ENCODE results near the gene C11orf68. TPM values are rescaled to one million over a fixed set of nuclear protein-coding genes. Genes with fewer than 3 reads are reported as not detected.

Gene C11orf68
- total RNA-seq, 2 donors from 2014 or later, result 26.6 to 29.0 TPM

DNA sequence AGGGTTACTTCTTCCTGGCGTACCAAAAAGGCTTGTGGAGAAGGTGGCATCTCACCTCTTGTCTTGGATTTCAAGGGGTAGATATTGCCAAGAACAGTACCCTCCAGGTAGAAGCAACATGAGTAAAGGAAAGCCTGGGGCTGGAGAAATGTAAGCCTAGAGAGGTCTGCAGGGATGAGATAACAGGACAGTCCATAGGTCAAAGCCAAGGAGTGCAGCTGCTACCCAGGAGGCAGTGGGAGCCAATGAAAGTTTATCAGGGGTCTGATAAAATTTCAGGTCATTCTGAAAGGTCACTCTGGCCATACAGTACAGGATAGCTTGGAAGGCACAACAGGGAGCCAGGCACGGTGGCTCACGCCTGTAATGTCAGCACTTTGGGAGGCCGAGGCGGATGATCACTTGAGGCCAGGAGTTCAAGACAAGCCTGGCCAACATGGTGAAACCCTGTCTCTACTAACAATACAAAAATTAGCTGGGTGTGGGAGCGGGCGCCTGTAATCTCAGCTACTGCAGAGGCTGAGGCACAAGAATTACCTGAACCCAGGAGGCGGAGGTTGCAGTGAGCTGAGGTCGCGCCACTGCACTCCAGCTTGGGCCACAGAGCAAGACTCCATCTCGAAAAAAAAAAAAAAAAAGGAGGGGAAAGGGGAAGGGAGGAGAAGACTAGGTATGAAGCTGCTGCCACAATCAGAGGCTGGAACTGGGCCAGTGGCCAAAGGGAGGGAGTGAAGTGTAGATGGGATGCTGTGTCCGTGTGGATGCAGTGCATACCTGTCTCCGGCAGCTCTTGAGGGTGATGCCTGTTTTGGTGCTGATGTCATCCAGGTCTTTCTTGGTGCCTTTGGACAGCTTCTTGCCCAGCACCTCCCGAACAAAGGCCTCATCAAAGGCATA, 31.8 kb downstream of the C11orf68 start:
- TF ChIP-seq, protein P1, sequence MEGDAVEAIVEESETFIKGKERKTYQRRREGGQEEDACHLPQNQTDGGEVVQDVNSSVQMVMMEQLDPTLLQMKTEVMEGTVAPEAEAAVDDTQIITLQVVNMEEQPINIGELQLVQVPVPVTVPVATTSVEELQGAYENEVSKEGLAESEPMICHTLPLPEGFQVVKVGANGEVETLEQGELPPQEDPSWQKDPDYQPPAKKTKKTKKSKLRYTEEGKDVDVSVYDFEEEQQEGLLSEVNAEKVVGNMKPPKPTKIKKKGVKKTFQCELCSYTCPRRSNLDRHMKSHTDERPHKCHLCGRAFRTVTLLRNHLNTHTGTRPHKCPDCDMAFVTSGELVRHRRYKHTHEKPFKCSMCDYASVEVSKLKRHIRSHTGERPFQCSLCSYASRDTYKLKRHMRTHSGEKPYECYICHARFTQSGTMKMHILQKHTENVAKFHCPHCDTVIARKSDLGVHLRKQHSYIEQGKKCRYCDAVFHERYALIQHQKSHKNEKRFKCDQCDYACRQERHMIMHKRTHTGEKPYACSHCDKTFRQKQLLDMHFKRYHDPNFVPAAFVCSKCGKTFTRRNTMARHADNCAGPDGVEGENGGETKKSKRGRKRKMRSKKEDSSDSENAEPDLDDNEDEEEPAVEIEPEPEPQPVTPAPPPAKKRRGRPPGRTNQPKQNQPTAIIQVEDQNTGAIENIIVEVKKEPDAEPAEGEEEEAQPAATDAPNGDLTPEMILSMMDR (IDR thresholded peaks at IDR 0.05), result no peak
- Histone ChIP-seq H3K36me3 (peaks cover 7% of the 10 kb centered on the region), H3K4me1 (peaks cover 5% of the 10 kb centered on the region), H3K9ac (ENCODE audit: low read depth in 2 of 2, low read length in 2 of 2) (peak overlapping the region; percentile 75 to 91), H3K27ac (peak overlapping the region; percentile 93), H3K4me3 (peak overlapping the region; percentile 76), H3K9me3 (no peaks in the 10 kb centered on the region), H3K27me3 (no peaks in the 10 kb centered on the region)
- intact Hi-C loops (cut with DNase I), result loop anchor here (5.0 kb wide), 1 partner anchor 100 kb away; no protein-coding TSS in a partner anchor
- DNase-seq, result no peak

DNA sequence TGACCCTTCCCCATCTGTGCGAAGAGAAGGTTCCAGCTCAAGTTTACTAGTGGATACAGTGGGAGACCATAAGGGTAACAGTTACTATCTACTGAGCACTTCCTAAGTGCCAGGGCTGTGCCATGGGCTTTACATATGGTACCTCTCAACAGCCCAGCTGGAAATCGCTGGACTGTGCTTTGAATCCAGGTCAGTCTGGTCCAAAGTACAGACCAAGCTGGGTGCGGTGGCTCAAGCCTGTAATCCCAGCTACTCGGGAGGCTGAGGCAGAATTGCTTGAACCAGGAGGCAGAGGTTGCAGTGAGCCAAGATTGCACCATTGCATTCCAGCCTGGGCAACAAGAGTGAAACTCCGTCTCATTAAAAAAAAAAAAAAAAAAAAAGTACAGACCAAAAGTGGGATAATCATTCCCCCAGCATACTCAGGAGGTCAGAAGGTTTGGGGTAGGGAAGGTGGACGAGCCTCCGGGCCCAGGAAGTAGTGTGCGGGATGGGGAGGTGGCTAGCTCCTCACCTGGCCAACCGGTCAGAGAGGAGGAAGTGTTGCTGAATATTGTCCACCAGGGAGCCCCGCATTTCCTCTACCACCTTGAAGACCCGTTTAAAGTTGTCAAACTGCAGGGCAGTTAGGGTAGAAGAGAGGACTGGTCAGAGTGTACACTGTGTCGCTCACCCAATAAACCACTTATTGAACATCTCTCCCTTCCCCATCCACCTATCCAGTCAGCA, 32.9 kb downstream of the C11orf68 start:
- peaks cover 7% of the 10 kb centered on the region for H3K36me3 ChIP-seq
- no peak overlapping the region for H3K9ac ChIP-seq (ENCODE audit: low read depth in 2 of 2, low read length in 2 of 2)
- peaks cover 5% of the 10 kb centered on the region for H3K4me1 ChIP-seq
- no peak overlapping the region for H3K27ac ChIP-seq
- intact Hi-C loops (cut with DNase I), result loop anchor here (5.0 kb wide), 1 partner anchor 101 kb away; no protein-coding TSS in a partner anchor
- no peaks in the 10 kb centered on the region for H3K27me3 ChIP-seq
- H3K9me3 ChIP-seq, result no peaks in the 10 kb centered on the region
- DNase-seq, result no peak
- TF ChIP-seq, protein P1 (IDR thresholded peaks at IDR 0.05), result no peak
- no peak overlapping the region for H3K4me3 ChIP-seq

DNA sequence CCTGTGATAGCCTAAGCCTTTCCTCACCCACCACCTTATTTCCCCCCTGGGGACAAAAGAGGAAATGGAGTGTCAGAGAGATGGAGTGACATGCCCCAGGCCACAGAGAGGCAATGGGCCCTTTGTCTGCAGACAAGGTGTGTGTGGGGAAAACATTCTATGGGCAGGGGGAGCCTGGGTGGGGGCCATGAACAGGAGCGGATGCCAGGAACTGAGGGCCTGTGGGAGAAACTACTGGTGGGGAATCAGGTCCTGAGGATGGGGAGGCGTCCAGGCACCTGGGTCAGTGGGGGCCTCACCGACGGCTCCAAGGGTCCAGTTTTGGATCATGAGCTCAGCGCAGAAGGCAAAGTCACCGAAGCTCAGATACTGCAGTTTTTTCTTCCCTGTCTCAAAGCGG, 33.6 kb downstream of the C11orf68 start:
- H3K9ac ChIP-seq (ENCODE audit: low read depth in 2 of 2, low read length in 2 of 2), result no peak overlapping the region
- H3K4me3 ChIP-seq, result no peak overlapping the region
- H3K27me3 ChIP-seq, result no peaks in the 10 kb centered on the region
- no peak for DNase-seq
- no peaks in the 10 kb centered on the region for H3K9me3 ChIP-seq
- TF ChIP-seq, protein P1 (IDR thresholded peaks at IDR 0.05), result no peak
- H3K27ac ChIP-seq, result no peak overlapping the region
- H3K36me3 ChIP-seq, result peaks cover 7% of the 10 kb centered on the region
- intact Hi-C loops (cut with DNase I), result loop anchor here (5.0 kb wide), 1 partner anchor 102 kb away; no protein-coding TSS in a partner anchor
- H3K4me1 ChIP-seq, result peaks cover 5% of the 10 kb centered on the region

DNA sequence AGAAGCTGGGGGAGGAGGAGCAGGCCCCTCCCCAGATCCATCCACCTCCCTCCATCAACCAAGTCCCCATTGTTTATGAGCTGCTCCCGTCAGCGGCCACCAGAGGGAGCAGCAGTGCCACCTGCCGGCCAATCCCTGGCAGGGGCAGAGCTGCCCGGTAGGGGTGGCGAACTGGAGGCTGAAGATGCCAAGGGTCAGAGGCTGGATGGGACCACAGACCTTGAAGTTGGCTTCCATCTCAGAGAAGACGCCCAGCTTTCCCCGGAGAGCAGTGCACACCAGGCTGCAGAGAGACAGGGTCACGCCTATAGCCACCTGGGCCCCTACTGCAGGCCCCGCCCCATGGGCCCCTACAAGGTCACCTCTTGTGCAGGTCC, 34.2 kb downstream of the C11orf68 start:
- Histone ChIP-seq H3K4me1 (peaks cover 5% of the 10 kb centered on the region), H3K9ac (ENCODE audit: low read depth in 2 of 2, low read length in 2 of 2) (no peak overlapping the region), H3K9me3 (no peaks in the 10 kb centered on the region), H3K27me3 (no peaks in the 10 kb centered on the region), H3K27ac (no peak overlapping the region), H3K4me3 (no peak overlapping the region), H3K36me3 (peaks cover 7% of the 10 kb centered on the region)
- peak; percentile 76 for DNase-seq
- intact Hi-C loops (cut with DNase I), result loop anchor here (5.0 kb wide), 1 partner anchor 103 kb away; no protein-coding TSS in a partner anchor
- TF ChIP-seq, protein P1 (IDR thresholded peaks at IDR 0.05), result peak; percentile 98
